H1 (cell line): ENCODE results near the gene SUGP1. TPM values are rescaled to one million over a fixed set of nuclear protein-coding genes. Genes with fewer than 3 reads are reported as not detected.

Source experiments
- CTCF ChIA-PET: fragments of 300-600 bp; sonication (Branson Sonifier 250); formaldehyde crosslinking; loops from one replicate; lab custom pipeline; 2021; ENCODE audit not compliant: partially characterized antibody; lab: Charles Lee
- POLR2A ChIA-PET: fragments of 300-600 bp; sonication (Branson Sonifier 250); formaldehyde crosslinking; loops from one replicate; lab custom pipeline; 2021; ENCODE audit warnings: inconsistent platforms; ENCODE audit not compliant: partially characterized antibody; lab: Charles Lee
- DNase-seq, 2 experiments: peaks; one replicate each; pipeline versions ENCODE4 v3.0.0 to v3.0.0-alpha.2; 2010 to 2022; ENCODE audit warnings: low spot score in 2 of 2, low read depth in 1 of 2, mixed read lengths in 1 of 2
- FAIRE-seq: peaks from 2 replicates; lab custom pipeline; 2011; peaks lifted over from hg19 to GRCh38; lab: Jason Lieb, UNC
- H2AFZ ChIP-seq: 2 replicates; pipeline ENCODE4 v1.8.1; 2012; ENCODE audit warnings: low read length, inconsistent platforms
- H2AK5ac ChIP-seq: 2 replicates; pipeline ENCODE4 v1.6.1; 2013; ENCODE audit warnings: low read depth, low read length
- H2BK120ac ChIP-seq: replicated peaks from 2 replicates; pipeline ENCODE3; 2013; ENCODE audit warnings: low read depth, low read length, inconsistent platforms
- H2BK12ac ChIP-seq: 2 replicates; pipeline ENCODE4 v1.6.1; 2013; ENCODE audit warnings: low read depth, low read length
- H2BK15ac ChIP-seq: 2 replicates; pipeline ENCODE4 v1.6.1; 2013; ENCODE audit warnings: low read length
- H2BK20ac ChIP-seq: 2 replicates; pipeline ENCODE4 v1.6.1; 2013; ENCODE audit warnings: low read length
- H2BK5ac ChIP-seq: 2 replicates; pipeline ENCODE4 v1.6.1; 2013; ENCODE audit warnings: low read depth, low read length
- H3K14ac ChIP-seq: 2 replicates; pipeline ENCODE4 v1.6.1; 2013; ENCODE audit warnings: inconsistent platforms; ENCODE audit not compliant: insufficient read length
- H3K18ac ChIP-seq: 2 replicates; pipeline ENCODE4 v1.6.1; 2013; ENCODE audit warnings: low read length; ENCODE audit errors: extremely low read depth
- H3K23ac ChIP-seq: 2 replicates; pipeline ENCODE4 v1.6.1; 2013; ENCODE audit warnings: inconsistent platforms; ENCODE audit not compliant: insufficient read length
- H3K23me2 ChIP-seq: 2 replicates; pipeline ENCODE4 v1.6.1; 2013; ENCODE audit warnings: low read depth, low read length
- H3K27ac ChIP-seq: 2 replicates; pipeline ENCODE4 v1.6.1; 2011; ENCODE audit warnings: low read depth, low read length, inconsistent platforms
- H3K27me3 ChIP-seq, 4 experiments: replicated peaks in 1 of 4; 1 replicate in 1 of 4; 2 replicates in 3 of 4; pipeline versions ENCODE4 v1.6.1 to v1.8.1; 2011 to 2013; ENCODE audit warnings: low read length in 3 of 4, mild to moderate bottlenecking in 3 of 4, inconsistent platforms in 2 of 4, mixed read lengths in 2 of 4, moderate library complexity in 1 of 4; ENCODE audit not compliant: control insufficient read depth in 3 of 4, insufficient read depth in 3 of 4; ENCODE audit errors: extremely low read depth in 1 of 4
- H3K36me3 ChIP-seq, 4 experiments: 2 replicates each; pipeline versions ENCODE4 v1.6.1 to v1.8.1; 2011 to 2013; ENCODE audit warnings: mild to moderate bottlenecking in 4 of 4, low read length in 3 of 4, moderate library complexity in 2 of 4, control low read depth in 1 of 4, inconsistent platforms in 1 of 4; ENCODE audit not compliant: insufficient read depth in 4 of 4, control insufficient read depth in 2 of 4
- H3K4ac ChIP-seq: replicated peaks from 2 replicates; pipeline ENCODE3; 2013; ENCODE audit warnings: low read length, low read depth, mixed read lengths, inconsistent platforms; ENCODE audit not compliant: insufficient read length
- H3K4me1 ChIP-seq, 4 experiments: replicated peaks in 1 of 4; 1 replicate in 1 of 4; 2 replicates in 3 of 4; pipeline versions ENCODE4 v1.6.1 to v1.8.1; 2011 to 2013; ENCODE audit warnings: low read length in 3 of 4, inconsistent platforms in 2 of 4, mixed read lengths in 1 of 4; ENCODE audit not compliant: insufficient read depth in 4 of 4, control insufficient read depth in 3 of 4
- H3K4me2 ChIP-seq, 2 experiments: 2 replicates each; pipeline versions ENCODE4 v1.6.1 to v1.8.1; 2011 to 2013; ENCODE audit warnings: low read depth in 2 of 2, low read length in 2 of 2, control low read depth in 1 of 2, inconsistent platforms in 1 of 2, mild to moderate bottlenecking in 1 of 2; ENCODE audit not compliant: insufficient read depth in 1 of 2
- H3K4me3 ChIP-seq, 4 experiments: fragments of 200-600, 300-600 bp in 1 of 4; sonication (generic), shearing (Covaris generic), sonication (Bioruptor Twin) in 1 of 4; 2 replicates each; pipeline versions ENCODE4 v1.5.1 to v1.8.1; 2011 to 2016; ENCODE audit warnings: low read length in 4 of 4, low read depth in 3 of 4, control low read depth in 2 of 4, inconsistent platforms in 2 of 4, mild to moderate bottlenecking in 2 of 4, mixed read lengths in 1 of 4, moderate library complexity in 1 of 4; ENCODE audit not compliant: insufficient read depth in 2 of 4; ENCODE audit errors: extremely low read depth in 1 of 4
- H3K56ac ChIP-seq: replicated peaks from 2 replicates; pipeline ENCODE3; 2013; ENCODE audit warnings: low read depth, mild to moderate bottlenecking, mixed read lengths, low read length, inconsistent platforms; ENCODE audit not compliant: insufficient read length
- H3K79me1 ChIP-seq: 2 replicates; pipeline ENCODE4 v1.6.1; 2013; ENCODE audit warnings: low read depth, low read length, control low read depth
- H3K79me2 ChIP-seq, 2 experiments: 2 replicates each; pipeline versions ENCODE4 v1.6.1 to v1.8.1; 2012 to 2013; ENCODE audit warnings: low read length in 2 of 2, mild to moderate bottlenecking in 2 of 2, inconsistent platforms in 1 of 2; ENCODE audit not compliant: insufficient read depth in 2 of 2, control insufficient read depth in 1 of 2
- H3K9ac ChIP-seq, 4 experiments: replicated peaks in 1 of 4; 1 replicate in 1 of 4; 2 replicates in 3 of 4; pipeline versions ENCODE4 v1.6.1 to v1.8.1; 2011 to 2013; ENCODE audit warnings: low read depth in 3 of 4, low read length in 3 of 4, control low read depth in 2 of 4, mild to moderate bottlenecking in 2 of 4, moderate library complexity in 2 of 4, inconsistent platforms in 1 of 4; ENCODE audit errors: extremely low read depth in 1 of 4
- H3K9me3 ChIP-seq, 2 experiments: 2 replicates each; pipeline versions ENCODE4 v1.6.1 to v1.8.1; 2012 to 2013; ENCODE audit warnings: mild to moderate bottlenecking in 2 of 2, moderate library complexity in 2 of 2, control low read depth in 1 of 2, inconsistent platforms in 1 of 2, low read depth in 1 of 2, low read length in 1 of 2, mixed read lengths in 1 of 2; ENCODE audit not compliant: insufficient read depth in 2 of 2
- H4K20me1 ChIP-seq, 2 experiments: replicated peaks in 1 of 2; 2 replicates each; pipeline versions ENCODE3 to v1.8.1; 2011 to 2013; ENCODE audit warnings: inconsistent platforms in 2 of 2, low read length in 2 of 2, mild to moderate bottlenecking in 1 of 2; ENCODE audit not compliant: insufficient read depth in 2 of 2, control insufficient read depth in 1 of 2
- H4K5ac ChIP-seq: 2 replicates; pipeline ENCODE4 v1.6.1; 2013; ENCODE audit warnings: low read length, low read depth, mixed read lengths, inconsistent platforms; ENCODE audit not compliant: insufficient read length
- H4K8ac ChIP-seq: 2 replicates; pipeline ENCODE4 v1.8.0; 2013; ENCODE audit warnings: mild to moderate bottlenecking, moderate library complexity, low read length, inconsistent platforms; ENCODE audit not compliant: insufficient read depth; ENCODE audit errors: extremely low read depth
- H4K91ac ChIP-seq: replicated peaks from 2 replicates; pipeline ENCODE3; 2013; ENCODE audit warnings: low read length, mixed read lengths, inconsistent platforms; ENCODE audit not compliant: insufficient read length
- BRCA1 ChIP-seq: IDR thresholded peaks from 2 replicates; pipeline ENCODE4 v1.6.1; 2012; ENCODE audit warnings: low read depth, low read length, improper control_type of control experiment
- EGR1 ChIP-seq: IDR thresholded peaks from 2 replicates; pipeline ENCODE4 v1.6.1; 2011; ENCODE audit warnings: low read depth, low read length, borderline replicate concordance
- KDM1A ChIP-seq: fragments of 200-600, 300-600 bp; sonication (generic); IDR thresholded peaks from 2 replicates; pipeline ENCODE4 v1.7.1; 2016; ENCODE audit warnings: mild to moderate bottlenecking, low read length, borderline replicate concordance
- RXRA ChIP-seq: IDR thresholded peaks from 2 replicates; pipeline ENCODE4 v1.6.1; 2011; ENCODE audit warnings: low read depth, mild to moderate bottlenecking, low read length, moderate library complexity; ENCODE audit not compliant: insufficient read depth
- SAP30 ChIP-seq: fragments of 300-600 bp; sonication (generic); IDR thresholded peaks from 2 replicates; pipeline ENCODE4 v1.7.1; 2012; ENCODE audit warnings: low read length, moderate library complexity, mild to moderate bottlenecking, inconsistent platforms; ENCODE audit not compliant: insufficient read depth, insufficient replicate concordance
- WGBS, 2 experiments: shearing (Covaris generic) in 1 of 2; methylation state at CpG; one replicate each; pipeline versions ENCODE4 v1.1.6 to v1.1.7; 2013 to 2015; ENCODE audit warnings: low lambda C conversion rate in 2 of 2, mixed read lengths in 2 of 2, inconsistent platforms in 1 of 2, low coverage in 1 of 2, missing lambda C conversion rate in 1 of 2; ENCODE audit not compliant: insufficient replicate concordance in 2 of 2, insufficient coverage in 1 of 2, insufficient read length in 1 of 2; ENCODE audit errors: extremely low coverage in 1 of 2, missing lambda C conversion rate in 1 of 2; 5-methylcytosine and 5-hydroxymethylcytosine counted together
- polyA plus RNA-seq, 7 experiments: library from polyadenylated mRNA; depleted of rRNA in 3 of 7; stranded (reverse) in 5 of 7; unstranded in 2 of 7; fragments of >200 nt in 5 of 7; fragments of 200-250 nt in 2 of 7; gene quantifications; 1 replicate in 5 of 7; 2 replicates in 1 of 7; 4 replicates in 1 of 7; pipeline versions ENCODE4 v1.2.1 to v1.2.3, GENCODE V29; 2011 to 2013; ENCODE audit warnings: missing spikeins in 2 of 7, mixed read lengths in 2 of 7
- total RNA-seq: library from RNA; stranded (reverse); fragmentation: NEBNext Ultra II Directional; extraction: Animal tissue kit (Norgen Biotek cat#: 25700); gene quantifications from 2 replicates; pipeline ENCODE4 v1.2.1, GENCODE V29; 2021

Gene SUGP1
- total and polyA plus RNA-seq, 2 of the 8 experiments (the other 6 are each of a cell fraction or from before 2014, with no cell fraction given): 38.5 to 65.2 TPM

GRCh38 chr19:19274716-19275565 is 45.4 kb downstream of the SUGP1 start:
- no peak overlapping the region for H2BK20ac ChIP-seq
- FAIRE-seq (no peak), DNase-seq (no peak)
- no peak overlapping the region for H2BK15ac ChIP-seq
- no peak overlapping the region for H2AFZ ChIP-seq
- H3K4ac ChIP-seq: no peak overlapping the region
- no peak overlapping the region for H4K5ac ChIP-seq
- no peak overlapping the region for H3K4me2 ChIP-seq
- no peak overlapping the region for H2BK5ac ChIP-seq
- 82% methylated on average over 9 of the region's 9 CpGs; no CpG with 5 or more reads in 1 of the 2 experiments for WGBS, 2 experiments
- H3K79me1 ChIP-seq: no peaks in the 10 kb centered on the region; the same call in 1 of the 2 replicates
- no peak overlapping the region for H3K4me3 ChIP-seq
- ChIA-PET CTCF (interaction anchor here (0.9 to 1.2 kb wide), 2 partner anchors 18 to 215 kb away, joined by 3 read pairs; no protein-coding TSS in a partner anchor), POLR2A (no interaction called here)
- no peak overlapping the region for H3K14ac ChIP-seq
- peak overlapping the region; percentile 65; the same call in 1 of the 2 replicates for H4K8ac ChIP-seq
- H3K23ac ChIP-seq: no peak overlapping the region
- H4K20me1 ChIP-seq: peaks cover 3 to 17% of the 10 kb centered on the region in 2 experiments
- H3K79me2 ChIP-seq: no peaks in the 10 kb centered on the region
- no peak overlapping the region for H3K27ac ChIP-seq
- TF ChIP-seq RXRA (no peak), KDM1A (no peak), SAP30 (no peak), EGR1 (no peak), BRCA1 (no peak)
- no peak overlapping the region for H4K91ac ChIP-seq
- no peak overlapping the region for H3K9ac ChIP-seq
- H3K18ac ChIP-seq: no peak overlapping the region
- H2BK12ac ChIP-seq: no peak overlapping the region
- H3K27me3 ChIP-seq: no peaks in the 10 kb centered on the region; a peak in 1 of 7 replicates
- peaks cover 0 to 7% (median 5%) of the 10 kb centered on the region in 4 experiments; a peak in 5 of 7 replicates for H3K4me1 ChIP-seq
- H2BK120ac ChIP-seq: no peak overlapping the region
- H3K56ac ChIP-seq: no peak overlapping the region
- no peaks in the 10 kb centered on the region for H3K9me3 ChIP-seq
- peaks cover 2% of the 10 kb centered on the region; the same call in 1 of the 2 replicates for H3K23me2 ChIP-seq
- no peak overlapping the region for H2AK5ac ChIP-seq
- peaks cover 8 to 26% (median 20%) of the 10 kb centered on the region in 4 experiments for H3K36me3 ChIP-seq
